HEK293 (cell line): ENCODE data around the gene PRR5.

Experiments
- ATF2 ChIP-seq: fragments of 450-650 bp; formaldehyde crosslinking; IDR thresholded peaks from 2 replicates; pipeline ENCODE4 v1.5.1; 2016; ENCODE audit warnings: missing biosample characterization, missing genetic modification characterization, low read depth
- BCL11A ChIP-seq: fragments of 450-650 bp; formaldehyde crosslinking; IDR thresholded peaks from 2 replicates; pipeline ENCODE4 v1.5.1; 2016; ENCODE audit warnings: low read depth, missing biosample characterization, missing genetic modification characterization
- GLI2 ChIP-seq: fragments of 450-650 bp; formaldehyde crosslinking; IDR thresholded peaks from 2 replicates; pipeline ENCODE4; 2017; ENCODE audit warnings: missing biosample characterization, missing genetic modification characterization, low read depth, borderline replicate concordance
- KLF1 ChIP-seq: fragments of 450-650 bp; formaldehyde crosslinking; IDR thresholded peaks from 2 replicates; pipeline ENCODE4 v1.5.1; 2016; ENCODE audit warnings: missing biosample characterization, missing genetic modification characterization
- KLF9 ChIP-seq: fragments of 450-650 bp; formaldehyde crosslinking; IDR thresholded peaks from 2 replicates; pipeline ENCODE4 v1.5.1; 2016; ENCODE audit warnings: missing biosample characterization, missing genetic modification characterization, low read depth
- OVOL3 ChIP-seq: fragments of 450-650 bp; formaldehyde crosslinking; IDR thresholded peaks from 2 replicates; pipeline ENCODE4 v1.5.1; 2016; ENCODE audit warnings: missing biosample characterization, missing genetic modification characterization
- RBAK ChIP-seq: fragments of 450-650 bp; formaldehyde crosslinking; IDR thresholded peaks from 2 replicates; pipeline ENCODE4 v1.5.1; 2016; ENCODE audit warnings: missing biosample characterization, missing genetic modification characterization
- SP3 ChIP-seq: fragments of 450-650 bp; formaldehyde crosslinking; IDR thresholded peaks from 2 replicates; pipeline ENCODE4 v1.5.1; 2016; ENCODE audit warnings: missing biosample characterization, missing genetic modification characterization
- SP7 ChIP-seq: fragments of 450-650 bp; formaldehyde crosslinking; IDR thresholded peaks from 2 replicates; pipeline ENCODE4 v1.5.1; 2016; ENCODE audit warnings: missing biosample characterization, missing genetic modification characterization
- WT1 ChIP-seq: fragments of 450-650 bp; formaldehyde crosslinking; IDR thresholded peaks from 2 replicates; pipeline ENCODE4 v1.5.1; 2016; ENCODE audit warnings: missing biosample characterization, missing genetic modification characterization
- YY2 ChIP-seq: fragments of 450-650 bp; formaldehyde crosslinking; IDR thresholded peaks from 2 replicates; pipeline ENCODE4 v1.5.1; 2016; ENCODE audit warnings: missing biosample characterization, missing genetic modification characterization
- ZBTB21 ChIP-seq: fragments of 450-650 bp; formaldehyde crosslinking; IDR thresholded peaks from 2 replicates; pipeline ENCODE4 v1.5.1; 2017; ENCODE audit warnings: missing biosample characterization, missing genetic modification characterization
- ZBTB26 ChIP-seq: fragments of 450-650 bp; formaldehyde crosslinking; optimal IDR thresholded peaks from 2 replicates; pipeline ENCODE3; 2016; ENCODE audit warnings: missing biosample characterization, mild to moderate bottlenecking, missing genetic modification characterization
- ZFP41 ChIP-seq: fragments of 450-650 bp; formaldehyde crosslinking; IDR thresholded peaks from 2 replicates; pipeline ENCODE4 v1.5.1; 2016; ENCODE audit warnings: missing biosample characterization, missing genetic modification characterization, borderline replicate concordance
- ZIC2 ChIP-seq: fragments of 450-650 bp; formaldehyde crosslinking; IDR thresholded peaks from 2 replicates; pipeline ENCODE4 v1.5.1; 2016; ENCODE audit warnings: missing biosample characterization, missing genetic modification characterization
- ZNF133 ChIP-seq: fragments of 450-650 bp; formaldehyde crosslinking; IDR thresholded peaks from 2 replicates; pipeline ENCODE4 v1.5.1; 2016; ENCODE audit warnings: missing biosample characterization, missing genetic modification characterization
- ZNF146 ChIP-seq: fragments of 450-650 bp; formaldehyde crosslinking; IDR thresholded peaks from 2 replicates; pipeline ENCODE4 v1.5.1; 2016; ENCODE audit warnings: missing biosample characterization, missing genetic modification characterization
- ZNF157 ChIP-seq: fragments of 450-650 bp; formaldehyde crosslinking; IDR thresholded peaks from 2 replicates; pipeline ENCODE4 v1.5.1; 2016; ENCODE audit warnings: missing biosample characterization, missing genetic modification characterization
- ZNF175 ChIP-seq: fragments of 450-650 bp; formaldehyde crosslinking; IDR thresholded peaks from 2 replicates; pipeline ENCODE4 v1.5.1; 2016; ENCODE audit warnings: missing biosample characterization, missing genetic modification characterization
- ZNF211 ChIP-seq: fragments of 450-650 bp; formaldehyde crosslinking; IDR thresholded peaks from 2 replicates; pipeline ENCODE4 v1.5.1; 2016; ENCODE audit warnings: low read depth, missing biosample characterization, missing genetic modification characterization
- ZNF354C ChIP-seq: fragments of 450-650 bp; formaldehyde crosslinking; IDR thresholded peaks from 2 replicates; pipeline ENCODE4 v1.5.1; 2016; ENCODE audit warnings: missing biosample characterization, missing genetic modification characterization, low read depth, borderline replicate concordance
- ZNF416 ChIP-seq: fragments of 450-650 bp; formaldehyde crosslinking; IDR thresholded peaks from 2 replicates; pipeline ENCODE4 v1.5.1; 2016; ENCODE audit warnings: missing biosample characterization, missing genetic modification characterization
- ZNF423 ChIP-seq: fragments of 450-650 bp; formaldehyde crosslinking; IDR thresholded peaks from 2 replicates; pipeline ENCODE4 v1.5.1; 2016; ENCODE audit warnings: missing biosample characterization, missing genetic modification characterization
- ZNF426 ChIP-seq: fragments of 450-650 bp; formaldehyde crosslinking; IDR thresholded peaks from 2 replicates; pipeline ENCODE4 v1.5.1; 2017; ENCODE audit warnings: missing biosample characterization, missing genetic modification characterization, mild to moderate bottlenecking, inconsistent platforms, moderate library complexity
- ZNF510 ChIP-seq: fragments of 450-650 bp; formaldehyde crosslinking; IDR thresholded peaks from 2 replicates; pipeline ENCODE4 v1.5.1; 2018; ENCODE audit warnings: mild to moderate bottlenecking, missing genetic modification characterization, missing biosample characterization; ENCODE audit not compliant: insufficient replicate concordance
- ZNF560 ChIP-seq: fragments of 450-650 bp; formaldehyde crosslinking; IDR thresholded peaks from 2 replicates; pipeline ENCODE4 v1.5.1; 2017; ENCODE audit warnings: missing biosample characterization, missing genetic modification characterization, borderline replicate concordance
- ZNF629 ChIP-seq: fragments of 450-650 bp; formaldehyde crosslinking; IDR thresholded peaks from 2 replicates; pipeline ENCODE4 v1.5.1; 2017; ENCODE audit warnings: missing biosample characterization, missing genetic modification characterization
- ZNF692 ChIP-seq: fragments of 450-650 bp; formaldehyde crosslinking; IDR thresholded peaks from 2 replicates; pipeline ENCODE4 v1.5.1; 2016; ENCODE audit warnings: missing biosample characterization, missing genetic modification characterization
- ZNF777 ChIP-seq: fragments of 450-650 bp; formaldehyde crosslinking; IDR thresholded peaks from 2 replicates; pipeline ENCODE4 v1.5.1; 2017; ENCODE audit warnings: missing biosample characterization, missing genetic modification characterization, borderline replicate concordance
- ZNF843 ChIP-seq: fragments of 450-650 bp; formaldehyde crosslinking; IDR thresholded peaks from 2 replicates; pipeline ENCODE4 v1.5.1; 2016; ENCODE audit warnings: missing biosample characterization, missing genetic modification characterization
- TF ChIP-seq, protein P1 (sequence below): fragments of 450-650 bp; IDR thresholded peaks from 2 replicates; pipeline ENCODE4 v1.5.1; 2018; ENCODE audit warnings: missing biosample characterization, missing genetic modification characterization

PRR5 gene

DNA sequence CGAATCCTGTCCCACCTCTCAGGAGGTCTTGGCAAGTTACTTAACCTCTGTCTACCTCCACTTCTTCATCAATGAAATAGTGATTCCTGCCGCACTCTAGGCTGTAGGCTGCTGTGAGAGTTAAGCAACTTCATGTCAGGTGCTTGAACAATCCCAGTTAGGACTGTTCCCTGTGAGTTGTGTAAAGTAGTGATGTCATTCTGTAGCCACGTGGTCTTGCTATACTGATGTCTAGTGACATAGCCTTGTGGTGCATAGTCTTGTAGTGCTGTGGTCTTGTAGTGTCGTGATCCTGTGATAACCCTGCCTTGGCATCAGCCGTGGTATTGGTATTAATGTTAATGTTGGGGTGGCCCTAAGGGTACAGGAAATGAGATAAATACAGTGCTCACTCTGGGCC, 30.3 kb upstream of the PRR5 start (continued):
- no peak for TF ChIP-seq ZBTB26 (tag by site-specific recombination)
- TF ChIP-seq ZNF157 (tag by site-specific recombination): no peak
- no peak for TF ChIP-seq ZNF211 (tag by site-specific recombination)
- TF ChIP-seq ZNF423 (tag by site-specific recombination): no peak
- no peak for TF ChIP-seq ZNF133 (tag by site-specific recombination)
- TF ChIP-seq KLF1 (tag by site-specific recombination): no peak
- no peak; the same call in 1 of the 2 replicates for TF ChIP-seq ZIC2 (tag by site-specific recombination)
- TF ChIP-seq WT1: no peak
- no peak for TF ChIP-seq BCL11A (tag by site-specific recombination)
- no peak for TF ChIP-seq ZNF777 (tag by site-specific recombination)
- TF ChIP-seq YY2: no peak
- no peak for TF ChIP-seq ZFP41
- no peak for TF ChIP-seq ZNF426 (tag by site-specific recombination)
- peak; percentile 94 for TF ChIP-seq ZNF629
- TF ChIP-seq ZNF692 (tag by site-specific recombination): no peak
- TF ChIP-seq ZNF416 (tag by site-specific recombination): no peak
- peak; percentile 91 for TF ChIP-seq ZBTB21
- no peak for TF ChIP-seq ZNF175
- TF ChIP-seq ZNF354C (tag by site-specific recombination): no peak
- no peak for TF ChIP-seq KLF9 (tag by site-specific recombination)
- TF ChIP-seq ZNF146 (tag by site-specific recombination): no peak
- no peak for TF ChIP-seq ZNF560
- TF ChIP-seq ZNF510 (tag by site-specific recombination): no peak
- peak; percentile 98 for TF ChIP-seq ATF2 (tag by site-specific recombination)
- no peak for TF ChIP-seq RBAK
- TF ChIP-seq GLI2: no peak
- TF ChIP-seq, protein P1, sequence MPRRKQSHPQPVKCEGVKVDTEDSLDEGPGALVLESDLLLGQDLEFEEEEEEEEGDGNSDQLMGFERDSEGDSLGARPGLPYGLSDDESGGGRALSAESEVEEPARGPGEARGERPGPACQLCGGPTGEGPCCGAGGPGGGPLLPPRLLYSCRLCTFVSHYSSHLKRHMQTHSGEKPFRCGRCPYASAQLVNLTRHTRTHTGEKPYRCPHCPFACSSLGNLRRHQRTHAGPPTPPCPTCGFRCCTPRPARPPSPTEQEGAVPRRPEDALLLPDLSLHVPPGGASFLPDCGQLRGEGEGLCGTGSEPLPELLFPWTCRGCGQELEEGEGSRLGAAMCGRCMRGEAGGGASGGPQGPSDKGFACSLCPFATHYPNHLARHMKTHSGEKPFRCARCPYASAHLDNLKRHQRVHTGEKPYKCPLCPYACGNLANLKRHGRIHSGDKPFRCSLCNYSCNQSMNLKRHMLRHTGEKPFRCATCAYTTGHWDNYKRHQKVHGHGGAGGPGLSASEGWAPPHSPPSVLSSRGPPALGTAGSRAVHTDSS: no peak
- no peak for TF ChIP-seq ZNF843
- TF ChIP-seq SP7 (tag by site-specific recombination): peak; percentile 44; the same call in 1 of the 2 replicates
- no peak for TF ChIP-seq SP3 (tag by site-specific recombination)
- TF ChIP-seq OVOL3 (tag by site-specific recombination): no peak
